GM21717 (cell line): ENCODE measurements around the gene SAMD4A.

ENCODE experiments used
- ATAC-seq: cut with Tn5 transposase; IDR thresholded peaks from one replicate; pipeline ENCODE4 v1.9.1; 2021; ENCODE audit warnings: mild to moderate bottlenecking, moderate library complexity; ENCODE audit not compliant: unreplicated experiment

The SAMD4A gene

GRCh38 chr14:54652188-54652587 lies 85.3 kb downstream of the SAMD4A start:
- ATAC-seq, result no peak

- no peak for ATAC-seq
Measured at GRCh38 chr14:54652605-54653052, 85.7 kb downstream of the SAMD4A start.

GRCh38 chr14:54653712-54654469 lies 87.0 kb downstream of the SAMD4A start:
- ATAC-seq, result no peak

- no peak for ATAC-seq
Measured at GRCh38 chr14:54654605-54655004, 87.7 kb downstream of the SAMD4A start.

DNA sequence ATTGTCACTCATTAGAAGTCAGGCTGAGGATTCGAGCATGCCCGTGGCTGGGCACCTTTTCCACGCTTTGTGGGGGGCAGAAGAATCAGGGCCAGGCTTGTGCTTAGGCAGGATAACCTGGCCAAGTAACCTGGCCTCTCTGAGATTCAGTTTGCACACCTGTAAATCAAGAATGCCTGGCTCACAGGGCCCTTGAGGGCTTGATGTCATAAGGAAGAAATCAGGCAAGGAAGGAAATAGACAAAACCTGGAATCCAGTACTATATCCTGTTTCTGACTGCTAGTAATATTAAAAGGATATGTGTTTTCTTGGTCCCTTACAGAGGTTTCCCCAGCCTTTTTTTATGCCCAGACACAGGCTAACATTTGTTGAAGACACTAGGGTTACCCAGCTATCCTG lies 91.9 kb downstream of the SAMD4A start:
- ATAC-seq, result no peak

DNA sequence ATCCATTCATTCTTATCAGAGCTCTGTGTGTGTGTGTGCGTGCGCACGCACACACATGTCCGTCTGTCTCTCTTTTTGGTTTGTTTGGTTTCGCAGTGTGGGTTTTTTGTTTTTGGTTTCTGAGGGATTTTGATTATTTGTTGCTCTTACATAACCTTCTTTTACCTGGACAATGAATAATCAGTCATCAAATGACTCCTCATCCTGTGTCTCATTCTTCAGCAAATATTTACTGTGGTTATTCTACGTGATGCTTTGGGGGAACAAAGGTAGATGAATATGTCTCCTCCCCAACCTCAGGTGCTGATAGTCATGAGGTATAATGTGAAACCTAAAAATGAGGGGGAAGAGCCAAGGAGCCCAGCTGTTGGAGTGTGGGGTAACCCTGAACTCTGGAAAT lies 92.4 kb downstream of the SAMD4A start:
- no peak for ATAC-seq

- no peak for ATAC-seq
Measured at GRCh38 chr14:54660604-54661111, 93.7 kb downstream of the SAMD4A start.

- ATAC-seq, result no peak
Measured at GRCh38 chr14:54662491-54663133, 95.7 kb downstream of the SAMD4A start.

GRCh38 chr14:54664961-54665360 lies 98.0 kb downstream of the SAMD4A start:
- ATAC-seq, result no peak

GRCh38 chr14:54665946-54666345 lies 99.0 kb downstream of the SAMD4A start:
- ATAC-seq, result no peak

DNA sequence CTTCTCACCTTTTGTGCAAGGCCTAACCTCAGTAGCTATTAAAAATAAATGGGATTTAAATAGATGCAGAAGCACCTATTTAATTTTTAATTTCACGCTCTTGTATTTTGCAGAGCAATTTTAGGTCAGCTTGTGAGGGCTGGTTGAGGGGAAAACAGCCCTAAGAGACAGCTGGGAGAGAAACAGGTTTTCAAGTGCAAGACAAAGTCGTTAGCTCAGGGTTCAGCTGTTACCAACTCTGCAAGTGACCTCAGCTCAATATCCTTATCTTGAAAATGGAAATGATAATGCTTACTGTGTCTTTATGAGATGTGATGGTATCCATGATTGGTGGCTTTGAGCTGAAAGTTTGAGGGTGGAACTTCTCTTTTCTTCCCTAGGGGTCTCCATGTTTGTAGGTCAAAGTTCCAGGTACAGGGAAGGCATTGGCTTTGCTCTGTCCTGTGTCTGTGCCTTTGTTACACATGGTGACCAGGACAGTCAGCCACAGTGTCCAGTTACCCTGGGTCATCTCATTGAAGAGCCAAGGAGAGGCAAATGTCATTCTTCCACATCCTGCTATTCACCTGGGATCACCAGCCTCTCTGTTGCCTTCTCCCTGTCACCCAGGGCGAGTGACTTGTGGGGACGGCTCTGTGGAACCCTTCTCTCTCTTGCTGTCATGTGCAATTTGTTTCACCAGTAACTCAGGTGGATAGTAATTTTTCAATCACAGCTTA lies 100.3 kb downstream of the SAMD4A start:
- no peak for ATAC-seq

GRCh38 chr14:54667764-54668163 lies 100.8 kb downstream of the SAMD4A start:
- ATAC-seq, result no peak

GRCh38 chr14:54669721-54670561 lies 103.0 kb downstream of the SAMD4A start:
- no peak for ATAC-seq

DNA sequence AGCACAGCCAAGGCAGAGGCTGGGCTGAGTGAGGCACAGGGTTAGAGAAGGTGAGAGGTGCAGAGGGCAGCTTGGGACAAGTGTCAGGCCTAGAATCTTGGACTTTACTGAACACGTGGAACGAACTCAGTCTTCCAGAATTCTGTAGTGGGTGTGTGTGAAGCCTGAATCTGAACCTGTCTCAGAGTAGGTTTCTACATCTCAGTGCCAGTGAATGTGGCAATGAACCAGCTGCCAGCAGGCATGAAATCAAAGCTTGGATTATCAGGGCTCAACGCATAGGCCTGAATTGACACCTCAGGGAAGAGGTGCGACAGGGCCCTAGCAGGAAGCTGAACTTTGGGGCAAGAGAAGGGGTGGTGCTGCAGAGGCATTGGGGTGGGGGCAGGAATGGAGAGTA lies 104.6 kb downstream of the SAMD4A start:
- no peak for ATAC-seq

GRCh38 chr14:54672181-54672580 lies 105.3 kb downstream of the SAMD4A start:
- no peak for ATAC-seq

- no peak for ATAC-seq
Measured at GRCh38 chr14:54672688-54673087, 105.8 kb downstream of the SAMD4A start.

DNA sequence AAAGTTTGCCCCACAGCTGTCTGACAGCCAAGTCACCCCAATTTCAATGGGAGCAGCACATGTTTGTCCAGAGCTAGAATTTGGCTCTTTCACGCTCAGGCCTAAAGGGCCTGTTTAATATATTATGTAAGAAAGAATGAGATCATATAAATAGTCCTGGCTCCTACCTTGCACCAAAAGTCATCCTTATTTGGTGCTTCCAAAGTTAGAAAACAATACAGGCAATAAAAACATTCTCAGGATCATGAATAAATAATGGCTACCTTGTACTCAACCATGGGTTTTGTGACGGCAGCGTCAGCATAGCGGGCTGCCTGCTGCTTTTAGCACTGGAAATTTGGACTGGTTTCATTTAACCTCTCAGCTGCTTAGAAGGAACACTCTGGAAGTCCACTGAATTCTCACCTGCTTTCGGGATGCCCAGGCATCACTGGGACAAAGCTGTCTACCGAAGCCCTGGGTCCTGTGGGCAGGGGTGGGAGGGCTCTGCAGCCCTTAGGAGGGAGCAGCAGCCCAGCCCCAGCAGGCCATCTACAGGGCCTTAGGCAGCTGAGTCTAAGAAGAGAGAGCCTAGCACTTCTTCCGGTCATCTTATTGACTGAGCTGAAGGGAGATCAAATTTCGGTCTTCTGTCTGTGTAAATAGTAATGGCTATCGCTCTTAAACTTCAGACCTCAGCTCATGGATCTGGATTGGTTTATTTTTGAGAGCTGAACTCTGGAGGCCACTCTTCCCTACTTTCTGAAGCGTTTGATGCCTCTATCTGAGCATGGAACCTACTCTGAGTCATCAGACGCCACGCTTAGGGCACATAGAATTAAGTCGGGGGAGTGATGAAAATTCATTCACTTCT lies 106.5 kb downstream of the SAMD4A start:
- ATAC-seq, result no peak

DNA sequence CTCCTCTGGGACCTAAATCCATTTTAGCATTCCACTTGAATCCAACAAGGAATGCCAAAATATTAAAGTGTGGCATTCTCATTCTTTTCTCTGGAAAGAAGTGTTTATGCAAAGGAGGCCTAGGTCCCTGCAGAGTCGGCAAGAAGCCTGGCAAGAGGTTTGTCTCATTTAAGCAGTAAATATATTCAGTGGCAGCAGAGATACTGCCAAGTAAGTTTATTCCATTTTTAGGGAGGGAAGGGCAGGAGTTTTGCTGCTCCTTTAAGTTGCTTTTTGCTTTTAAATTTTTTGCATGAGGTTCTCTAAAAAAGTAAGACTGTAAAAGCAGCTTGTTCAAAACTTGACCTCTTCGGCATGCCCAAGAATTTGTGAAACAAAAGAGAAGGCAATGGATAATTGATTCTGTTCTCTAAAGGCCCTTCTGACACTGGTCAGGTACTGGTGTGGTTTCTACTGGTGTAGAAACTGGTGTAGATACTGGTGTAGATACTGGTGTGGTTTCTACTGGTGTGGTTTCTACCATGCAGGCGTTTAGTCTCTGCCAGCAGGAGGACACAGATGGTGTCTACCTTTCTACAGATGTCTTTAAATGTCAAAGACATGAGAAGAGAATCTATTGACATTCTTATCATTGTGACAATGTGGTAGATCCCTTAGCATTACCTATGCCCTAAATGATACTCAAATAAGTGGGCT lies 107.3 kb downstream of the SAMD4A start:
- ATAC-seq, result no peak
